ENCODE results near the gene NIPAL3.
A peak's percentile ranks its signal among the peaks of the same experiment; 100 is the strongest.
"Not testable (repeated sequence)": the region's sequence is repeated elsewhere in the genome, so short reads cannot be mapped to it uniquely, and the experiment has no call there.

The NIPAL3 gene

DNA sequence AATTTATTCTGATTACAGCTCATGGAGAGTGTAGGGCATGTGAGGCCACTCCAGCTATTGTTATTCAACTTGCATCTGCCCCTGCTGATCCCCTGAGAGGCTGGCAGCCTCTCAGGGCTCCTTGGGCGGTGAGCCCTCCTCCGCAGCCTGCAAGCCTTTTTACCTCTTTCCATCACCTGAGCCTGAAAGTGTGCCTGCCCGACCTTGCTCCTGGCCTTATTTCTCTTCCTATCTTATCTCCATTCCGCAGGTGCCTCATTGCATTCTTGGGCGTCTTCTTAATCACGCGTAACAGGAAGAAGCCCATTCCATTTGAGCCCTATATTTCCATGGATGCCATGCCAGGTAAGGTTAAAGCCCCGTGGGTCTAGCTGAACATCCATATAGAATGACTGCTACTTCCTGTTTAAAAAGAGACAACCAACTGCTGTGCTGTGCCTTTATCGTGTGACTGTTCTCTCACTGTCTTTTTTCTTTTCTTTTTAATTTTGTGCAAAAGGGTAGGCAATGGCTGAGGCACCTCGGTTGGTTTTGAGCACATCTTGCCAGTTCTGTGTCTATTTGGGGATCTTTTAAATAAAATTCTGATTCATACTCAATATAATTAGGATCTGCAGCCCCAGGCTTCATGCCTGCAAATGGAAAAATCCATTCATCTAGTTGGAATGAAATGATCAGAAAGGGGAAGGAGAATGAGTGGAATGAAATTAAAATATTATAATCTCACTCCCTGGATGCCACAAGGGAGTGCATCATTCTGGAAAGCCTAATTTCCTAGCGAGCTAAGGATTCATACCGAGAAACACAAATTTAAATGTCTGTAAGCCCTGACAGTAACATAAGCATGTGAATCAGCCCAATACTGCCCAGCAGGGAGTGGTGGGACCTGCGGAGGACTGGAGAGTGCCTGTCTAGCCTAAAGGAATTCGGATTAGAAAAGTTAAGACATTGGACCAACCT, 48.5 kb downstream of the NIPAL3 start:
- DNase-seq, result no peak

DNA sequence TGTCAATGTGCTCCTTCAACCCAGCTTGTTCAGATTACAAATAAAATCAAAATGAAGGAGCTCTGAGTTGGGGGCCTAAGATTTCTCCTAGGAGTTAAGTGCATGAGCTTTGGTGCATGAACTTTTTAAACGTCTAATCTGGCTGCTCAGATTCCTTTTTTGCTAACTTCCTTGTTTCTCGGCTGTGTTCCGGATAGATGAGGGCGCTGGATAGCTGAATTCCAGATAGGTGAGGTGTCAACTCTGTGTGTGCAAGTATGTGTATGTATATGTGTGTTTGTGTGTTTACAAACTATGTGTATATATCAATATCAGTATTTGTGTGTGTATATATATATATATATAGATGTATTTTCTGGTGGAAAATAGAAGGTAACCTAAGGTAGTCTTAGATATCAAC, 49.5 kb downstream of the NIPAL3 start:
- no peak for DNase-seq

DNA sequence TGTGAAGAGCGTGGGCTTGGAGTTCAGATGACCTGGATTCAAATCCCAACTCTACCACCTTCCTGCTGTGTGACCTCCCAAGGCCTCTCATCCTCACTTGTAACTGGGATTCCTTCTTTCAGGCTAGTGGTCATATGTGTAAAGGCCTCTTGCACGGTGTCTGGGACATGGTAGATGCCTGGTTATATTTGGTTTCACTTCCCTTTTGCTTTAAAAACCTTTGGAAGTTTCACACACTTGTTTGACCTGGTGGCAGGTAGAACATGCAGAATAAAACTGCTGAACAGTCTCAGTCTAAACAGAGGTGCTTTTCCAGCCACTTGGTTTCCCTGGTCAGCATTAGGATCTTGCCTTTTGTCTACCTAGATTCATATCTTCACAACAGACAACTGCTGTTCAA, 50.0 kb downstream of the NIPAL3 start:
- no peak for DNase-seq

DNA sequence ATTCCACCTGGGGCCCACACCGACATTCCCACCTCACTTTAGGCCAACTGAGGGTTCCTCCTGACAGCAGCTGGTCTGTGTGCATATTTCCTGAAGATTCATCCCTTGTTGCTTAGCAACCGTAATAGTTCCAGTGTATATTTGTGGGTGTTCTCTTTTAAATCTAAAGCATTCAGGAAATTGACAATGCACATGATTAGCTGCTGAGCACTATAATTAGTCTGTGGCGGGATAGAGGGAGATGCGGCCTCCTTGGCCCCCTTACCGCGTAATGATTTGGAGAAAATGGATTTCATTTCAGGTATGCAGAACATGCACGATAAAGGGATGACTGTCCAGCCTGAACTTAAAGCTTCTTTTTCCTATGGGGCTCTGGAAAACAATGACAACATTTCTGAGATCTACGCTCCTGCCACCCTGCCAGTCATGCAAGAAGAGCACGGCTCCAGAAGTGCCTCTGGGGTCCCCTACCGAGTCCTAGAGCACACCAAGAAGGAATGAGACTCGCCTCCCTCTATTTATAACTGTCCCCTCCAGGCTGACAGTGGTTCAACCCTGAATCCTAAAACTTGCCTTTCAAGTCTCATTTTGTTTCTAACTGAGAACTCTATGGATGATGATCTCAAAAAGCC, 53.2 kb downstream of the NIPAL3 start:
- no peak for DNase-seq

DNA sequence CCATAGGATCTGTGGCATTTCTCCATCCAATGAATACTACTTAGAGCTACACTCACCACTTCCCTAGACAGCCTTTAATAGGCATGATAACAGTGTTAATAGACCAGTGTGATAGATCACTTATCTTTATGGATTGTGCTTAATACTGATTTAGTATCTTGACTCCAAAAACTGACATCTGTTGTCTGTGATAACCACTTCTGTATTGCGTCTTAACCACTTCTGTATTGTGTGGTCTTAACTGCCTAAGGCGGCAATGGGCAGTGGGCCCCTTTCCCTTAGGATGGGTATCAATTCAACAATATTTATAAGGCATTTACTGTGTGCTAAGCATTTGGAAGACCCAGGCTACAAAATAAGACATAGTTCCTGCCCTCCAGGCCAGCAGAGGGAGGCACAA, 55.0 kb downstream of the NIPAL3 start:
- DNase-seq, result peak; percentile 22

DNA sequence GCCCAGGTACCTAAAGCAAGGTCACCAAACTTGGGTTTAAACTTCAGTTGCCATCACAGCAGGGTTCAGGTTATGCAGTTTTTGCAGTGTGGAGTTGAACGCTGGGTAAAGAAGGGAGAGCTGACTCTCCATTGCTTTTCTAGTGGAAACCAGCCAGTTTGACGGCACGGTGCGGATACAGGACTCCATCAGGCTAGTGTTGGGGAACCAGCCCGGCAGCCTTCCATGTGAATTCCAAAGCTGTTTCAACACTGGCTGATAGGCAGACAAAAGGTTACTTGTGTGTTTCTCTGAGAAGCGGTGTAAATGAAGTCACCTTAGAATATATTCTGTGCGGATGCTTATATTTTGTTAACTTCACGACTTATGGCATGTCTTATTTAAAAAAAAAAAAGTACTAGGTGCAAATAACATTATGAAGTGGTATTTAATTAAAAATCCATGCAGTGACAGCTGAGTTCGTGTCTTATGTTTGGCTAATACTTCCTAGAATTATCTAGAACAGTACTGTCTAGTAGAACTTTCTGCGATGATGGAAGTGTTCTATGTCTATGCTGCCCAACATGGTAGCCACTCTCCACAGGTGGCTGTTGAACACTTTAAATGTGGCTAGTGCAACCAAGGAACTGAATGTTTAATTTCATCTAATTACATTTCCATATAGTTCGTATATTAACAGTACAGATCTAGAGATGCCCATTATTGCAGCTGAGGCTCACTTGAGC, 57.1 kb downstream of the NIPAL3 start:
- no peak for DNase-seq

DNA sequence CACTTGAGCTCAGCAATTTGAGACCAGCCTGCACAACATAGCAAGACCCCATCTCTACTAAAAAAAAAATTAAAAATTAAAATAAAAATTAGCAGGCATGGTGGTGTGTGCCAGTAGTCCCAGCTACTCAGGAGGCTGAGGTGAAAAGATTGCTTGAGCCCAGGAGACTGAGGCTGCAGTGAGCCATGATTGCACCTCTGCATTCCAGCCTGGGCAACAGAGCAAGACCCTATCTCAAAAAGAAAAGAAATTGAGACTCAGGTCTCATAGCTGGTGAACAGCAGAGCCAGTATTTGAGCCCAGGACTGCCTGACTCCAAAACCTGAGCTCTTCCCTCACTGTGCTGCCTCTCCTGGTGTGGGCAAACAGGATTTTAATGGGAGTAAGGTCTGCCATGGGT, 58.6 kb downstream of the NIPAL3 start:
- DNase-seq, result no peak

DNA sequence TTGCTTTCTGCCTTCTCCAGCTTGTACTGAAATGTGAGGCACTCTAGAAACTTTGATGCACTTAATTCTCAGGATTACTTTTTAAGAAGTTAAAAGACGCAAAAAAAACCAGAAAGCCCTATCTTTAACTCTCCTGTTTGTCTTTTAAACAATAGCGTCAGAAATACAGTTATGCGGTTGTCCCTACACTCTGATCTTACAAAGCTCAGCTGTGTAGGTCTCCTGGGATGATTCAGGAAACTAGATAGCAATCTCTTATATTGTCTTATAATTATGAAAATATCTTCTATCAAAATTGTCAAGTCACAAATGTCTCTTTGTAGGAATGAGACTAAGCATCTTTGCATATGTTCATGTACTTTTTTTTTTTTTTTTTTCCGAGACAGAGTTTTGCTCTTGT, 60.1 kb downstream of the NIPAL3 start:
- no peak for DNase-seq

DNA sequence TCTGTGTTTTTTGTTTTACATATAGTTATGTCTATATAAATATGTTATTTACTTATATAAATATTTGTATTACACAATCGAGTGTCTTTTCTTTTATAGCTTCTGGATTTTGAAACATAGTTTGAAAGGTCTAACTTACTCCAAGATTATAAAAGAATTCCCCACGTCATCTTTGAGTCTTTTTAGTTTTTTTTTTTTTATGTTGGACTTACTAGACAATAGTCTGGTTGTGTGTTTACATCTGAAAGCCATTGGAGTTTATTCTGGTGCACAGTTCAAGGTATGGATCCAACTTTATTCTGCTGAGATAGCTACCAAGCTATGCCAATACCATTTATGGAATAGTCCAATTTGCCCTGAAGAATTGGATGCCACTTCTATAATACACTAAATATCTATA, 61.0 kb downstream of the NIPAL3 start:
- no peak for DNase-seq

DNA sequence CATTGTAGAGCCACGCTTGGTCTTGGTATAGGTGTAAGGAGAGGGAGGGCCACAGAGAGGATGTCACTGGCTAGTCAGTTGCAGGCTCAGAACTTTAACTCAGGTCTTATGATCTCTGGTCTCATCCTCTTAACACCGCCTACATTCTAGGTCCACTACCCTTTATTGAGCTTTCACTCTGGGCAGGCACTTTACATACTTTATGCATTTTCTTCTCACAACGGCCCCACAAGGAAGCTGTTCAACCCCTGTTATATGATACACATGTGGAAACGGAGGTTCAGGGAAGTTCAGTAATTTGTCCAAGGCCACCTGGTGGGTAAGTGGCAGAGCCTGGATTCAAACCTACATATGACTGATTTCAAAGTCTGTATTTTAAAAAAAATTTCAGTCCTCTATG, 61.7 kb downstream of the NIPAL3 start:
- DNase-seq, result no peak

DNA sequence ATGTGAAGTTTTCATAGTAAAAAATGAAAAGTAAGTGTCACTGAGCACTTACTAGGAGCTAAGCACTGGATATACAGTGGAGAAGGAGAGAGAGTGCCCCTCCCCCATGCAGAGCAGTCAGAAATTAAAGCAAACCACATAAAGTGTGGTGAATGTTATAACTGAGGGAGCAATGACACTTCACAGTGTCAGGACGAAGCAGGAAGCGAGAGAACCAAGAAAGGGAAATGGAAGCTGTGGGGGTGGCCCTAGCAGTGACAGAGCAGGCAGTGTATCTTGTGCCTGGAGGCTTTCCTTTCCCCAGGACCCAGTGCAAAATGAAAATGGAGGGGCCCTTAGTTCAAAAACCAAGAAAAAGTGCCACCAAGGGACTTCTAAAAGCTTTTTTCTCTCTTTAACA, 65.5 kb downstream of the NIPAL3 start:
- DNase-seq, result peak; percentile 52

DNA sequence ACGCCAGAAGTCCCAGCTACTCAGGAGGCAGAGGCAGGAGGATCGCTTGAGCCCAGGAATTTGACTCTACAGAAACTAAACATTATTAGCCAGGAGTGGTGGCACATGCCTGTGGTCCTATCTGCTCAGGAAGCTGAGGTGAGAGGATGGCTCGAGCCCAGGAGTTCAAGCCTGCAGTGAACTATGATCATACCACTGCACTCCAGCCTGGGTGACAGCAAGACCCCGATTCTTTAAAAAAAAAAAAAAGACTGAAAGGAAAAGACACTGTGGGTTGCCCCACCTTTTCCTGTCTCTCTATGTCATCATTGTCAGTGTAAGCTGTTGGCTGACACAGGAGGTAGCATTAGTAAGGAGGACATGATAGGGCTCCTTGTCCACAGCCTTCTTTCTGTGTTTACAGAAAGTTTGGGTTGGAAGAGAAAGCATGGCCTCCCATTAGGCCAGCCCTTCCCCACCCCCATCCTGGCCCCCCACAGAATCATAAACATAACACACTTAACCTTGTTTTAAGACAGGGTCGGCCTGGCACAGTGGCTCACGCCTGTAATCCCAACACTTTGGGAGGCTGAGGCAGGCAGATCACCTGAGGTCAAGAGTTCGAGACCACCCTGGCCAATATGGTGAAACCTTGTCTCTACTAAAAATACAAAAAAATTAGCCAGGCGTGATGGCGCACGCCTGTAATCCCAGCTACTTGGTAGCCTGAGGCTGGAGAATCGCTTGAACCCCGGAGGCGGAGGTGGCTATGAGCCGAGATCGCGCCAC, 66.4 kb downstream of the NIPAL3 start:
- DNase-seq, result peak; percentile 24

DNA sequence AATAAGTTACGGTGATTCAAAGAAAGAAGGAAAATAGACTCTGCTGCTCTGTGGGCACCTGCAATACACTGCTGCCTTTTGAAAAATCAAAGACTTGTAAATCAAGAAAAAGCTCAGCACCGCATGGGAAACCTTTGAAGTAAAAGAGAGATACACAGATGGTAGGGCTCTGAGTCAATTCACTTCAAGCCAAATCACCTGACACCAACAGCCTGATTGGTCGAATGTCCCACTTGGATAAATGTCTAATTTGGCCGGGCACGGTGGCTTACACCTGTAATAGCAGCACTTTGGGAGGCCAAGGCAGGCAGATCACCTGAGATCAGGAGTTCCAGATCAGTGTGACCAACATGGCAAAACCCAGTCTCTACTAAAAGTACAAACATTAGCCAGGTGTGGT, 67.8 kb downstream of the NIPAL3 start:
- no peak for DNase-seq

DNA sequence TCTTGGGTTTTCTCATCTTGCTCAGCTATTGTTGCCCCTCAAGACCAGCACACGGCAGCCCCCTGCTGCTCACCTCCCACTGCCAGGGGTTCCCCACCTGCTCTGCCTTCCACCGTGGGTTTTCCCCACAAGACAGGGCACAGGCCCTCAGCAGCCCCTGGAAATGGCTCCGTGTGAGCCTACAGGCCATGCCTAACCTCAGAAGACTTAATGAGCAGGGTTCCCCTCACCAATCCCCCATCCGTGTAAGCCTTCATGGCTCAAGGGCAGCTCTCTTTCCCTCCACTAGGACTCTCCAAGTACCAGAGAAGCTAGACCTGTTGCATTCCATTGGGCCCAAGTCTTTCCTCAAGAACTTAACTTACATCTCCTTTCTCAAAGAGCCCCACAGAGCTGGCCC, 68.6 kb downstream of the NIPAL3 start:
- no peak for DNase-seq

DNA sequence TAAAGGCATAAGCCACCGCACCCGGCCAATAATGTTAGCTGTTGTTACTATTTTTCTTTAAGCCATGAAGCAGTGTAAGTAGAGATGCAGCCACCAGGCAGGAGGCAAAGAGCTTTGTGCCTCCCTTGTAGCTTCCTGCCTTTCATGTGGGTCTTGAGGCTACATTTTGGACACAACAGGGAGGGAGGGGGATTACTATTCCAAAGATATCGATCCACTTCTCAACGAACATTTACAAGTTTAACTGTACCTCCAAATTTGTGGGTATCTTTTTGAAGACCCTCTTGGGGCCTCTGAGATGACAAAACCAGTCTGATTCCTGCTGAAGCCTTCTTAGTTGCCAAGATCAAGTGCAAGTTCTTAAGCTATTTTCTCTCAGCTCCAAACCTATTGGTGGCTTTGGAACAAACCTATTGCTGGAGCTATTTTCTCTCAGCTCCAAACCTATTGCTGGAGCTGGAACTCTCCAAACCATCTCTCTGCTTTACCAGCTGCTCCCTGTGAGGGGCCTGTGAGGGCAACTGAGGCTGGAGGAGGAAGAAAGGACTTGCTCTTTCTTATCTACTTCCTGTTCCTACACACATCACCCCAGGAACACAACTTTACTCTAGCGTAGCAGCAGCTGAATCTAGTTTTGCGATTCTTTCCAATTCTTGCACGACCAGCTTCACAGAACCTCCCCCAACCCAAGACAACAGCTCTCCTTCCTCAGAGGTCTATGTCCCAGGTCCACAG, 70.9 kb downstream of the NIPAL3 start:
- DNase-seq, result no peak

DNA sequence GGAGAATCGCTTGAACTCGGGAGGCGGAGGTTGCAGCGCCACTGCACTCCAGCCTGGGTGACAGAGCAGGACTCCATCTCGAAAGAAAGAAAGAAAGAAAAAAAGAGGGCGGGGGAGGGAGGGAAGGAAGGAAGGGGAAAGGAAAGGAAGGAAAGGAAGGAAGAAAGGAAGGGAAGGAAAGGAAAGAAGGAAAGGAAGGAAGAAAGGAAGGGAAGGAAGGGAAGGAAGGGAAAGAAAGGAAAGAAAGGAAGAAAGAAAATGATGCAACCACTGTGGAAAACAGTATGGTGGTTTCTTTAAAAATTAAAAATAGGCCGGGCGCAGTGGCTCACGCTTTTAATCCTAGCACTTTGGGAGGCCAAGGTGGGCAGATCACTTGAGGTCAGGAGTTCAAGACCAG, 71.9 kb downstream of the NIPAL3 start:
- no peak for DNase-seq

DNA sequence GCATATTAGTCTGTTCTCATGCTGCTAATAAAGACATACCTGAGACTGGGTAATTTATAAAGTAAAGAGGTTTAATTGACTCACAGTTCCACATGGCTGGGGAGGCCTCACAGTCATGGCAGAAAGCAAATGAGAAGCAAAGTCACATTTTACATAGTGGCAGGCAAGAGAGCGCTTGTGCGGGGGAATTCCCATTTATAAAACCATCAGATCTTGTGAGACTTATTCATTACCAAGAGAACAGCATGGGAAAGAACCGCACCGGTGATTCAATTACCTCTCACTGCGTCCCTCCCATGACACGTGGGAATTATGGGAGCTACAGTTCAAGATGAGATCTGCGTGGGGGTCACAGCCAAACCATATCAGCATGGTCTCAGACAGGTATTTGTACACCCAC, 72.6 kb downstream of the NIPAL3 start:
- DNase-seq, result not testable (repeated sequence)

DNA sequence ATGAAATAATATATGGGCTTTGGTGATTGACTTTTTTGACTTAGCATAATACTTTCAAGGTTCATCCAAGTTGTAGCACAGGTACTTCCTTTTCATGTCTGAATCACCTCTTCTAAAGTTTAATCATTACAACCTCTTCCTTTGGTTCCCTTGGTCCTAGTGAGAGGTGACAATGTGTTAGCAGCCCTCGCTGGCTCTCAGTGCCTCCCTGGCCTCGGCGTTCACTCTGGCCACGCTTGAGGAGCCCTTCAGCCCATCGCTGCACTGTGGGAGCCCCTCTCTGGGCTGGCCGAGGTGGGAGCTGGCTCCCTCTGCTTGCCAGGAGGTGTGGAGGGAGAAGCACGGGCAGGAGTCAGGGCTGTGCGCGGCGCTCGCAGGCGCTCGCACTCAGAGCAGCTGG, 74.1 kb downstream of the NIPAL3 start:
- DNase-seq, result no peak

DNA sequence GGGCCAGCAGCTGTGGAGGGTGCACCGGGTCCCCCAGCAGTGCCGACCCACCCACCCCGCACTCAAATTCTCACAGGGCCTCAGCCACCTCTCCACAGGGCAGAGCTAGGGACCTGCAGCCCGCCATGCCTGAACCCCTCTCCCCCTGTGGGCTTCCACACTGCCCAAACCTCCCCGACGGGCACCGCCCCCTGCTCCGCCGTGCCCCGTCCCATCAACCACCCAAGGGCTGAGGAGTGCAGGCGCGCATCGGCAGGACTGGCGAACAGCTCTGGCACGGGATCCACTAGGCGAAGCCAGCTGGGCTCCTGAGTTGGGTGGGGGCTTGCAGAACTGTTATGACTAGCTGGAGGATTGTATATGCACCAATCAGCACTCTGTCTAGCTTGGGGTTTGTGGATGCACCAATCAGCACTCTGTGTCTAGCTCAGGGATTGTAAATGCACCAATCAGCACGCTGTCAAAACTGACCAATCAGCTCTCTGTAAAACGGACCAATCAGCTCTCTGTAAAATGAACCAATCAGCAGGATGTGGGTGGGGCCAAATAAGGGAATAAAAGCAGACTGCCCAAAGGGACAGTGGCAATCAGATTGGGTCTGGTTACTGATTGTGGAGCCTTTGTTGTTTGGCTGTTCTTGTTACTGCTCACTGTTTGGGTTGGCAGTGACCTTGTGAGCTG, 74.6 kb downstream of the NIPAL3 start:
- DNase-seq, result no peak

DNA sequence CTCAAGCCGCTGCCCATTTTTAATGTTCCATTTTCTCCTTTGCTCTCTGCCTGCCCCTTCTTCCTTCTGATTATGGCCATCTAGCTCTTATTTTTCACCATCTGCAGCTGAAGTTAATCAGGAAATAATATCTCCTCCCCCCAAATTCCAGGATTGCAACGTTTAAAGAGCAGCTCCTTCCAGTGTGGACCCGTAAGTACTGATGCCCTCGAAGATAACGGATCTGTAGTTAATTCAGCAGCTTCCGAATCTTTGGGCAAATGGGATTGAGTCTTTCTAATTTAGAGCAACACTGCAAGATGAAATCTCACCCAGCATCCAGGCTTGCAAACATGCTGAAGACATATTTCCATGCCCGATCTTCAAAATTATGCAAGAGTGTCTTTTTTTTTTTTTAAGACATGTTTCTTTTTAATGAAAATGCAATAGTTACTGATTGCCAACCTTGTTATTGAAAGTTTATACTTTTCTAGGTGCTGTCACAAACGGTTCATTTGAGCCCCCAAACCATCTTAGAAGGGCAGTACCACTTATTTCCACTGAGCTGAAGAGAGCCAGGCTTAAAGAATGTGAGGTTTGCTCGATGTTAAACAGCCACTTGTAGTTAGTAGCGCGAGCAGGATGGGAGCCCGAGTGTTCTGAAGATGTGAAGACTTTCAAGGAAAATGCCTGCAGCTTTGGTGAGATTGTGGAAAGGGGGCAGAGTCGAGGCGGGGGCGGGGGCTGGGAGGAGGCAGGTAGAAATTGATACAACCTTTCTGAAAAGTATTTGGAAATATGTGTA, 76.2 kb downstream of the NIPAL3 start:
- DNase-seq, result no peak

DNA sequence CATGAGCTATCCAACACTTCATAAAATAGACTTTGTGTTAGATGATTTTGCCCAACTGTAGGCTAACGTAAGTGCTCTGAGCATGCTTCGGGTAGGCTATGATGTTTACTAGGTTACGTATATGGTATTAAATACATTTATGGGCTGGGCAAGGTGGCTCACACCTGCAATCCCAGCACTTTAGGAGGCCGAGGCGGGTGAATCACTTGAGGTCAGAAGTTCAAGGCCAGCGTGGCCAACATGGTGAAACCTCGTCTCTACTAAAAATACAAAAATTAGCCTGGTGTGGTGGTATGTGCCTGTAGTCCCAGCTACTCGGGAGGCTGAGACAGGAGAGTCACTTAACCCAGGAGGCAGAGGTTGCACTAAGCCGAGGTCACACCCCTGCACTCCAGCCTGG, 77.3 kb downstream of the NIPAL3 start:
- not testable (repeated sequence) for DNase-seq

Measured in hematopoietic multipotent progenitor cell treated with erythropoietin and hydrocortisone succinate and interleukin-3 and kit ligand, for 6 days (in vitro differentiated cells).